ENCODE results near the gene KCNIP4.

KCNIP4 gene

DNA sequence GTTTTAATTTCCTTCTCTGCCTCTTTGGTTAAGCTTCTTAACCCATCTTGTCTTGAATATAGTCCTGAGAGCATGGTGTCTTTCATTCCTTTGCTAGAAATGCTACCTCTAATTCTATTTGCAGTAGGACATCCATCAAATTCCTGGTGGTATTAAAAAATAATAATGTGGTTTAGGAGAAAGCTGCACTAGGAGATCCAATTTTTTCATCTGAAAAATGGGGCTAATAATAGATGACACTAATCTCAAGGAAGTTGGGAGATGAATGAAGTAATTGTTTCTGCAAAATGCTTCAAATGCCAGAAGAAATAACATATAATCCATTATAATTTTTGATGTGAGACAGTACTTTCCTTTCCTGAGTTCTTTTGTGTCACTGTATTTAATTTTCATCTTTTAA is 1053.4 kb downstream of the KCNIP4 start:
- no peak overlapping the region for H3K27ac ChIP-seq
- no peaks in the 10 kb centered on the region for H3K36me3 ChIP-seq
- TF ChIP-seq, protein P1, sequence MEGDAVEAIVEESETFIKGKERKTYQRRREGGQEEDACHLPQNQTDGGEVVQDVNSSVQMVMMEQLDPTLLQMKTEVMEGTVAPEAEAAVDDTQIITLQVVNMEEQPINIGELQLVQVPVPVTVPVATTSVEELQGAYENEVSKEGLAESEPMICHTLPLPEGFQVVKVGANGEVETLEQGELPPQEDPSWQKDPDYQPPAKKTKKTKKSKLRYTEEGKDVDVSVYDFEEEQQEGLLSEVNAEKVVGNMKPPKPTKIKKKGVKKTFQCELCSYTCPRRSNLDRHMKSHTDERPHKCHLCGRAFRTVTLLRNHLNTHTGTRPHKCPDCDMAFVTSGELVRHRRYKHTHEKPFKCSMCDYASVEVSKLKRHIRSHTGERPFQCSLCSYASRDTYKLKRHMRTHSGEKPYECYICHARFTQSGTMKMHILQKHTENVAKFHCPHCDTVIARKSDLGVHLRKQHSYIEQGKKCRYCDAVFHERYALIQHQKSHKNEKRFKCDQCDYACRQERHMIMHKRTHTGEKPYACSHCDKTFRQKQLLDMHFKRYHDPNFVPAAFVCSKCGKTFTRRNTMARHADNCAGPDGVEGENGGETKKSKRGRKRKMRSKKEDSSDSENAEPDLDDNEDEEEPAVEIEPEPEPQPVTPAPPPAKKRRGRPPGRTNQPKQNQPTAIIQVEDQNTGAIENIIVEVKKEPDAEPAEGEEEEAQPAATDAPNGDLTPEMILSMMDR (IDR thresholded peaks at IDR 0.05): no peak
- no peaks in the 10 kb centered on the region for H3K9me3 ChIP-seq
- no peaks in the 10 kb centered on the region for H3K4me1 ChIP-seq (ENCODE audit: control insufficient read depth in 1 of 2, insufficient read depth in 1 of 2, low read depth in 1 of 2, low read length in 1 of 2)
- H3K4me3 ChIP-seq (ENCODE audit: low read depth in 1 of 2, low read length in 1 of 2): no peak overlapping the region
- no peaks in the 10 kb centered on the region for H3K27me3 ChIP-seq

DNA sequence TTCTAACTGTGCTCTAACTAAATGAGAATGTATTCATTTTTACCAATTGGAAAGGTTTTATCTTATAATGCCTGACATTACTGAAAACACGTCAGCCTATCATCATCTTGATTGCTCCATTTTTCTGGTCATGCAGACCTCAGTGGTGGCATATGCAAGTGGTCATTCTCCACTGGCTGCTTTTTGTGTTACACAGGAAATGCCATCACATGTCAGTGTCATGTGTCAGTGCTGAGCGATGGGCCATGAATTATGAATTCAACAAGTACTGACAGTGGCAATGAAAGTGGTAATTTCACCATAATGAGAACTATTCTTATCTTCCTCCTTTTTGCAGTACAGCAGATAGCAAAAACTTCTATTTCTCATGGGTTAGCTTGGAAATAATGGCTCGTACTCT is 1057.8 kb downstream of the KCNIP4 start:
- Histone ChIP-seq H3K27me3 (no peaks in the 10 kb centered on the region), H3K27ac (no peak overlapping the region), H3K36me3 (no peaks in the 10 kb centered on the region), H3K9me3 (no peaks in the 10 kb centered on the region), H3K4me1 (ENCODE audit: control insufficient read depth in 1 of 2, insufficient read depth in 1 of 2, low read depth in 1 of 2, low read length in 1 of 2) (no peaks in the 10 kb centered on the region), H3K4me3 (ENCODE audit: low read depth in 1 of 2, low read length in 1 of 2) (no peak overlapping the region)
- TF ChIP-seq, protein P1 (IDR thresholded peaks at IDR 0.05): no peak

DNA sequence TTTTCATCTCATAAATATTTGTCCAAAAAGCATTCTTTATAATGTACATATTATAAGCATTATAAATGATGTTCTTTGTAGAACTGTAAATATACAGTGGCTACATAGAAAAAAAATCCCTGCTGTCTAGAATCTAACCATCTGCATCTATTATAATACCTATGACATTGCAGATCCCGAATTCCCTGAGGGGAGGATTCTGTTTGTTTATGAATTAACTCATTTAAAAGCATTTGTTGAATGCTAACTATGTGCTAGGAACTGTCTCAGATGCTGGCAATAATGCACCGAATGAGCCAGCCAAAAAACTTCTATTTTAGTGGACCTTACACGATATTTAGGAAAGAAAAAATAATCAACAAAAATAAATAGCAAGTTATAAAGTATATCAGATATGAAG is 1058.7 kb downstream of the KCNIP4 start:
- Histone ChIP-seq H3K27ac (no peak overlapping the region), H3K4me1 (ENCODE audit: control insufficient read depth in 1 of 2, insufficient read depth in 1 of 2, low read depth in 1 of 2, low read length in 1 of 2) (no peaks in the 10 kb centered on the region), H3K4me3 (ENCODE audit: low read depth in 1 of 2, low read length in 1 of 2) (no peak overlapping the region), H3K27me3 (no peaks in the 10 kb centered on the region), H3K36me3 (no peaks in the 10 kb centered on the region), H3K9me3 (no peaks in the 10 kb centered on the region)
- TF ChIP-seq, protein P1 (IDR thresholded peaks at IDR 0.05): no peak

DNA sequence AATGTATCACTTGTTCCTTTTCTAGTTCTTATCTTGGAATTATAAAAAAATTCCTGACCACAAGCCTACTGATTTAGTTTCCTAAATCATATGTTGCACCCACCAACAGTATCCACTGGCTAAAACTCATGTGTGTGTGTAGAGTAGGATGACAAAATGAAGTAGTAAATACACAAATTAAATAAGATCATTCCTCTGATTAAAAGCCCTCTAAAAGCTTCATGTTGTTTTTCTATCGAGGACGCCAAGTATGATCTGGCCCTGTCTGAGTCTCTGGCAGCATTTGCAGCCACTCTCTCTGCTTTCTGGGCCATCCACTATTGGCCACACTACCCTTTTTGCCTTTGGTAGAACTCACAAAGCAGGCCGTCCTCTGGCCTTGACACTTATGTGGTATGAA is 1064.9 kb downstream of the KCNIP4 start:
- Histone ChIP-seq H3K36me3 (no peaks in the 10 kb centered on the region), H3K4me3 (ENCODE audit: low read depth in 1 of 2, low read length in 1 of 2) (no peak overlapping the region), H3K27ac (no peak overlapping the region), H3K4me1 (ENCODE audit: control insufficient read depth in 1 of 2, insufficient read depth in 1 of 2, low read depth in 1 of 2, low read length in 1 of 2) (no peaks in the 10 kb centered on the region), H3K27me3 (no peaks in the 10 kb centered on the region), H3K9me3 (no peaks in the 10 kb centered on the region)
- TF ChIP-seq, protein P1 (IDR thresholded peaks at IDR 0.05): no peak

DNA sequence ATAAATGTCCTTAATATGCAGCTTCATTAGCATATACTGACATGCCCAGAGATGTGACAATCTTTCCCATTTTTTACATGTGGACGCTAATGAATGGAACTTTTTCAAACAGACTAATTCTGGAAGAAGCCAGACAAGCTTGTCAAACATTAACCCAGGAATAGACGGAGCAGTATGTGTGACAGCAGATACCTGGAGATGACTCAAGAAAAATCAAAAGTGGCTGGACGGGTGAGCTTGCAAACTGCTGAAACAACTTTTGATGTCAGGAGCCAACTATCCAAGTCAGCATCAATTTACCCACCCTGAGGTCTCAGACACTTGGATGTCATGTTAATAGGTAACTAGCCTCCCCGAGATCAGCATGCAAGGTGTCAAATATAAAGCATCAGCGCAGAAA is 1065.3 kb downstream of the KCNIP4 start:
- TF ChIP-seq, protein P1 (IDR thresholded peaks at IDR 0.05): no peak
- H3K27me3 ChIP-seq: no peaks in the 10 kb centered on the region
- H3K4me3 ChIP-seq (ENCODE audit: low read depth in 1 of 2, low read length in 1 of 2): no peak overlapping the region
- H3K4me1 ChIP-seq (ENCODE audit: control insufficient read depth in 1 of 2, insufficient read depth in 1 of 2, low read depth in 1 of 2, low read length in 1 of 2): no peaks in the 10 kb centered on the region
- no peaks in the 10 kb centered on the region for H3K9me3 ChIP-seq
- H3K27ac ChIP-seq: no peak overlapping the region
- no peaks in the 10 kb centered on the region for H3K36me3 ChIP-seq

DNA sequence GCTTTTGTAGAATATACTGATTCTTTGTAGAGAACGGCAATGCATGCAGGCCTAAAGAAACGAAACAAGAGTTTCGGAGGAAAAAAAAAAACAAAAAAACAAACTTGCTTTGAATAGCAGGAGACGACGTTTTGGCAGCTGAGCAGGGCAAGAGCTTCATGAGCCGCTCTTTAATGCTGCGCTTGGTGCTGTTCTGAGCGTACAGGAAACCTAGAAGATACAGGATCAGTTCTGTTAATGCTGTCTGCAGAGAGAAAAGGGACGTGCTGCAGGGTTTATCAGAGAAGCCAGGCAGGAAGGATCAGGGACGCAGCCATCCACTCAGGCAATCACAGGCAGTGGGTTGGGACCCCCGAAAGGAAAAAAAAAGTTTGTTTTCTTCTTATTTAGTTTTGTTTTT is 1066.1 kb downstream of the KCNIP4 start:
- Histone ChIP-seq H3K4me1 (ENCODE audit: control insufficient read depth in 1 of 2, insufficient read depth in 1 of 2, low read depth in 1 of 2, low read length in 1 of 2) (no peaks in the 10 kb centered on the region), H3K9me3 (no peaks in the 10 kb centered on the region), H3K27me3 (no peaks in the 10 kb centered on the region), H3K4me3 (ENCODE audit: low read depth in 1 of 2, low read length in 1 of 2) (no peak overlapping the region), H3K27ac (no peak overlapping the region), H3K36me3 (no peaks in the 10 kb centered on the region)
- TF ChIP-seq, protein P1 (IDR thresholded peaks at IDR 0.05): no peak

Measured in neutrophil (primary cell).